CD4-positive, alpha-beta T cell (primary cell): ENCODE data around the gene IBA57. TPM values are rescaled to one million over a fixed set of nuclear protein-coding genes. Genes with fewer than 3 reads are reported as not detected.

Experiments used
- ATAC-seq: fragments of 200-7000 bp; cut with Tn5 transposase; one replicate; pipeline ENCODE4 v1.10.0; 2022; ENCODE audit warnings: mild to moderate bottlenecking; ENCODE audit not compliant: poor library complexity
- CTCF ChIA-PET: fragments of 350-600 bp; sonication (Branson Sonifier 250); formaldehyde crosslinking; loops from one replicate; lab custom pipeline; 2021; ENCODE audit warnings: antibody characterized with exemption, inconsistent platforms; lab: Charles Lee
- POLR2A ChIA-PET: fragments of 350-600 bp; sonication (Branson Sonifier 250); formaldehyde crosslinking; loops from one replicate; lab custom pipeline; 2021; ENCODE audit warnings: antibody characterized with exemption, inconsistent platforms; lab: Charles Lee
- DNase-seq, 14 experiments: peaks; one replicate each; pipeline ENCODE4 v3.0.0-alpha.2; 2013 to 2020; ENCODE audit warnings: mixed read lengths in 2 of 14
- H3K27ac ChIP-seq, 2 donors: one replicate each; pipeline versions ENCODE4 v1.5.1 to v1.7.0; 2013; ENCODE audit warnings: low read length in 2 of 2, low read depth in 1 of 2, mild to moderate bottlenecking in 1 of 2
- H3K27me3 ChIP-seq, 2 experiments: 1 replicate in 1 of 2; 2 replicates in 1 of 2; pipeline versions ENCODE4 v1.6.1 to v1.7.0; 2013; ENCODE audit warnings: low read length in 2 of 2, control low read depth in 1 of 2, mild to moderate bottlenecking in 1 of 2, moderate library complexity in 1 of 2; ENCODE audit not compliant: insufficient read depth in 2 of 2, control insufficient read depth in 1 of 2
- H3K36me3 ChIP-seq: one replicate; pipeline ENCODE4 v1.6.1; 2013; ENCODE audit warnings: low read length, control low read depth; ENCODE audit not compliant: insufficient read depth
- H3K4me1 ChIP-seq: one replicate; pipeline ENCODE4 v1.6.1; 2013; ENCODE audit warnings: low read length, control low read depth; ENCODE audit not compliant: insufficient read depth
- H3K4me3 ChIP-seq: one replicate; pipeline ENCODE4 v1.5.1; 2013; ENCODE audit warnings: mild to moderate bottlenecking, low read length, moderate library complexity
- H3K9me3 ChIP-seq, 2 experiments: 1 replicate in 1 of 2; 2 replicates in 1 of 2; pipeline versions ENCODE4 v1.6.1 to v1.7.0; 2013; ENCODE audit warnings: low read length in 2 of 2, mild to moderate bottlenecking in 2 of 2, control low read depth in 1 of 2, moderate library complexity in 1 of 2; ENCODE audit not compliant: control insufficient read depth in 1 of 2, insufficient read depth in 1 of 2
- H3K27ac Mint-ChIP-seq: one replicate; pipeline ENCODE4 v1.8.0; 2020; ENCODE audit warnings: mixed read lengths
- H3K27me3 Mint-ChIP-seq: one replicate; pipeline ENCODE4 v1.8.0; 2021; ENCODE audit warnings: mixed read lengths
- H3K36me3 Mint-ChIP-seq: one replicate; pipeline ENCODE4 v1.8.0; 2021; ENCODE audit warnings: low read depth, mixed read lengths
- H3K4me1 Mint-ChIP-seq: one replicate; pipeline ENCODE4 v1.8.0; 2021; ENCODE audit warnings: low read depth, mixed read lengths
- H3K4me3 Mint-ChIP-seq: one replicate; pipeline ENCODE4 v1.8.0; 2020; ENCODE audit warnings: mild to moderate bottlenecking, mixed read lengths
- H3K9me3 Mint-ChIP-seq: one replicate; pipeline ENCODE4 v1.8.0; 2020; ENCODE audit warnings: mixed read lengths
- CTCF ChIP-seq: fragments of 200-600 bp; IDR thresholded peaks from one replicate; pipeline ENCODE4 v1.8.0; 2022; ENCODE audit warnings: antibody characterized with exemption, mild to moderate bottlenecking
- intact Hi-C, 2 experiments: fragments of 100-400 bp; cut with DNase I in 1 of 2; cut with micrococcal nuclease in 1 of 2; formaldehyde crosslinking; loops; one replicate each; pipeline versions ENCODE4 v1.15.1 to v1.9.0; 2023 to 2025; cut with DNase I, micrococcal nuclease
- total RNA-seq, 174 experiments: library from RNA in 2 of 174; stranded (reverse) in 2 of 174; gene quantifications; one replicate each; pipeline ENCODE4 v1.2.3 and lab custom pipeline; 2021 to 2026

IBA57 gene
- total RNA-seq, 2 experiments from 2014 or later = 19.7 to 19.9 TPM

DNA sequence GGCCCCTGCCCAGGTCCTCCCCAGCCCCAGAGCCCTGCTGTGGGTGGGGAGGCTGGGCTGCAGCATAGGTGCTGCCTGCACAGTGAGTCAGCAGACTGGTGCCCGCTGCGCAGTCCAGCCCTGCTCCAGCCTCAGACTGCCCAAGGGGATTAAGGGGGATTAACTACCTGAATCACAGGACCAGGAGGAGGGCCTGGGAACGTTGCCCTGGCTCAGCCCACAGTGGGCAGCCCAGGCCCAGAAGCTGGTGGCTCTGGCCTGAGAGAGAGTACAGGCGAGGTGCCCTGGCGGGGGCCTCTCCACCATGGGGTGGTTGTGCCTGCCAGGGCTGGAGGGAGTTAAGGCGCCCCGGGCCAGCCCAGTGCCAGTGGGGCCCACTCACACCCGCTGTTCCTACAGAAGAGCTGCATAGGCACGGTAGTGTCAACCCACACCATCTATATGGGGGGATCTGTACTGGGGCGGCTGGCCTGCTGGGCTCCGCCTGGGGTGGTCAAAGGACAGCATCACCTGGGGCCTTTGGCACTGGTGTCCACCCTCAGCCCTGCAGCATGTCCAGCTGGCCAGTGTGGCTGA, 44.6 kb downstream of the IBA57 start:
- no peak for ATAC-seq
- H3K4me1 ChIP-seq = peaks cover 22% of the 10 kb centered on the region
- H3K4me1 Mint-ChIP-seq = peaks cover 7% of the 10 kb centered on the region
- TF ChIP-seq CTCF = no peak
- no peaks in the 10 kb centered on the region for H3K9me3 ChIP-seq
- H3K36me3 Mint-ChIP-seq = peaks cover 4% of the 10 kb centered on the region
- intact Hi-C loops = loop anchor here in 1 of 2 experiments (5.0 kb wide), 1 partner anchor 247 kb away; a partner anchor contains a TSS
- H3K4me3 Mint-ChIP-seq = peak overlapping the region; percentile 42
- POLR2A ChIA-PET = no interaction called here
- H3K36me3 ChIP-seq = peaks cover 1% of the 10 kb centered on the region
- H3K27me3 ChIP-seq = peaks cover 0 to 5% of the 10 kb centered on the region in 2 experiments
- no peaks in the 10 kb centered on the region for H3K9me3 Mint-ChIP-seq
- H3K27ac Mint-ChIP-seq = no peak overlapping the region
- no peak overlapping the region for H3K27ac ChIP-seq
- DNase-seq = no peak
- H3K27me3 Mint-ChIP-seq = peaks cover 4% of the 10 kb centered on the region
- H3K4me3 ChIP-seq = no peak overlapping the region
- CTCF ChIA-PET = interaction anchor here (0.7 kb wide), 1 partner anchor 79 kb away, joined by 5 read pairs; no protein-coding TSS in a partner anchor

DNA sequence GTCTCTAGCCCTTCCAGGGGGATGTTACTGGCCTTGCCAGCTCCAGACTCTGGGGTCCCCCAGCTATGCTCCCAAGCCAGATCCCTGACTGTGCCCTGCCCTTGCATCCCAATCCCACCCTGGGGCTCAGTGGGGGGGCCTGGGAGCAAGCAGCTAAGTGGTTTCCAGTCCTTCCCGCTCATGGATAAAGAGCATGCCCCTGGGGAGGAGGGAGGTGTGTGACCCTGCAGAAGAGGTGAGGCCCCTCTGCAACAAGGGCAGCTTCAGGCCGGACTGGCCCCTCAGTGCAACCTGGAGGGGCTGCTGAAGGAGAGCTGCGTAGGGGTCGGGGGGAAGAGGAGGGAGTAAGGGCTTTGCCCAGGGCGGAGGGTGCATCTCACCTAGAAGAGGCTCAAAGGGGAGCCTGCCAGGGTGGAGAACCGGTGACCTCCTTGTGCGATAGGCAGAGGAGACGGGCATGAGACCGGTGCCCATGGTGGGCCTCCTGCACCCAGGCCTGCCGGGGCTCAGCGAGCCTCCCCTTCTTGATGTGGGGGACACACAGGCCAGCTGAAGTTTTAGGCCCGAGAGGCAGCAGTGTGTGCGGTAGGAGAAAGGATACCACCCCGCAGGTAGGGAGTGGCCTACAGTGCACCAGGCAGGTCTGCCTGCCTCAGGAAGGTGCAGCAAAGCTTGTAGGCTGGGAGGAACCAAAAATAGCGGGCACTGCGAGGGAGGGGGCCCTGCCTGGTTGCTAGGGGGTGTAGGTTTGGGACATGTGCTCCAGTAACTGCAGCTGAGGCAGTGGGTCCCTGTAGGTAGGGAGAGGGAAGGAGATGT, 45.3 kb downstream of the IBA57 start:
- ChIA-PET CTCF (interaction anchor here (0.7 to 1.4 kb wide), 2 partner anchors 46 to 80 kb away, joined by 3 to 5 read pairs; no protein-coding TSS in a partner anchor), POLR2A (no interaction called here)
- H3K27ac ChIP-seq = no peak overlapping the region
- H3K9me3 ChIP-seq = no peaks in the 10 kb centered on the region
- H3K4me3 Mint-ChIP-seq = peak overlapping the region; percentile 70
- no peak for TF ChIP-seq CTCF
- H3K27me3 ChIP-seq = peaks cover 0 to 5% of the 10 kb centered on the region in 2 experiments
- H3K27ac Mint-ChIP-seq = peak overlapping the region; percentile 24
- H3K36me3 ChIP-seq = peaks cover 2% of the 10 kb centered on the region
- no peak overlapping the region for H3K4me3 ChIP-seq
- ATAC-seq = no peak
- peaks cover 6% of the 10 kb centered on the region for H3K36me3 Mint-ChIP-seq
- peak in 1 of 14 experiments; percentile 37 for DNase-seq
- H3K27me3 Mint-ChIP-seq = peaks cover under 1% of the 10 kb centered on the region
- intact Hi-C loops = loop anchor here in 1 of 2 experiments (5.0 kb wide), 1 partner anchor 246 kb away; a partner anchor contains a TSS
- H3K4me1 Mint-ChIP-seq = peaks cover 9% of the 10 kb centered on the region
- peaks cover 22% of the 10 kb centered on the region for H3K4me1 ChIP-seq
- H3K9me3 Mint-ChIP-seq = no peaks in the 10 kb centered on the region

- H3K4me3 Mint-ChIP-seq = peak overlapping the region; percentile 70
- POLR2A ChIA-PET = interaction anchor here (1.9 kb wide), 1 partner anchor 246 kb away, joined by 7 read pairs; a partner anchor contains a TSS
- TF ChIP-seq CTCF = no peak
- H3K36me3 ChIP-seq = peaks cover 2% of the 10 kb centered on the region
- H3K4me3 ChIP-seq = no peak overlapping the region
- no peaks in the 10 kb centered on the region for H3K9me3 ChIP-seq
- peak in 1 of 14 experiments; percentile 48 for DNase-seq
- peaks cover 0 to 4% of the 10 kb centered on the region in 2 experiments for H3K27me3 ChIP-seq
- H3K27ac ChIP-seq = no peak overlapping the region
- intact Hi-C loops = loop anchor here (1.0 to 5.0 kb wide), 5 partner anchors 37 to 275 kb away; partner anchors contain the start of gene RNF187 (in 1 of the 2)
- H3K4me1 Mint-ChIP-seq = peaks cover 12% of the 10 kb centered on the region
- no peak for ATAC-seq
- H3K27ac Mint-ChIP-seq = peak overlapping the region; percentile 24
- CTCF ChIA-PET = interaction anchor here (1.4 kb wide), 1 partner anchor 47 kb away, joined by 3 read pairs; no protein-coding TSS in a partner anchor
- H3K27me3 Mint-ChIP-seq = no peaks in the 10 kb centered on the region
- H3K36me3 Mint-ChIP-seq = peaks cover 11% of the 10 kb centered on the region
- no peaks in the 10 kb centered on the region for H3K9me3 Mint-ChIP-seq
- peaks cover 22% of the 10 kb centered on the region for H3K4me1 ChIP-seq
These were observed 46.2 kb downstream of the IBA57 start for GRCh38 chr1:228211531-228212414.
